ENCODE data around the gene SULT4A1.
"Not testable (repeated sequence)": the region's sequence is repeated elsewhere in the genome, so short reads cannot be mapped to it uniquely, and the experiment has no call there.

Gene SULT4A1

GRCh38 chr22:43862074-43862881 lies at the start of gene SULT4A1:
TSS of gene SULT4A1 (minus strand) at chr22:43862513. CDS start at chr22:43862382, 131 bp downstream.
- H3K4me3 ChIP-seq (ENCODE audit: low read depth, low read length) = peak within 1 kb of the TSS; percentile 60

- H3K4me3 ChIP-seq (ENCODE audit: low read depth, low read length) = no peak overlapping the region
Measured at GRCh38 chr22:43911351-43911750, 49.0 kb upstream of the SULT4A1 start.

GRCh38 chr22:43910178-43910695 lies 47.9 kb upstream of the SULT4A1 start:
- no peak overlapping the region for H3K4me3 ChIP-seq (ENCODE audit: low read depth, low read length)

- no peak overlapping the region for H3K4me3 ChIP-seq (ENCODE audit: low read depth, low read length)
Measured at GRCh38 chr22:43909708-43910107, 47.4 kb upstream of the SULT4A1 start.

GRCh38 chr22:43905681-43906080 lies 43.4 kb upstream of the SULT4A1 start:
- H3K4me3 ChIP-seq (ENCODE audit: low read depth, low read length) = no peak overlapping the region

GRCh38 chr22:43904412-43904811 lies 42.1 kb upstream of the SULT4A1 start:
- not testable (repeated sequence) for H3K4me3 ChIP-seq (ENCODE audit: low read depth, low read length)

- not testable (repeated sequence) for H3K4me3 ChIP-seq (ENCODE audit: low read depth, low read length)
Measured at GRCh38 chr22:43903033-43903432, 40.7 kb upstream of the SULT4A1 start.

- H3K4me3 ChIP-seq (ENCODE audit: low read depth, low read length) = no peak overlapping the region
Measured at GRCh38 chr22:43901976-43902643, 39.8 kb upstream of the SULT4A1 start.

GRCh38 chr22:43900206-43900605 lies 37.9 kb upstream of the SULT4A1 start:
- H3K4me3 ChIP-seq (ENCODE audit: low read depth, low read length) = no peak overlapping the region

GRCh38 chr22:43897751-43898261 lies 35.5 kb upstream of the SULT4A1 start:
- no peak overlapping the region for H3K4me3 ChIP-seq (ENCODE audit: low read depth, low read length)

GRCh38 chr22:43895986-43896645 lies 33.8 kb upstream of the SULT4A1 start:
- no peak overlapping the region for H3K4me3 ChIP-seq (ENCODE audit: low read depth, low read length)

GRCh38 chr22:43894122-43894521 lies 31.8 kb upstream of the SULT4A1 start:
- no peak overlapping the region for H3K4me3 ChIP-seq (ENCODE audit: low read depth, low read length)

GRCh38 chr22:43893266-43893665 lies 31.0 kb upstream of the SULT4A1 start:
- no peak overlapping the region for H3K4me3 ChIP-seq (ENCODE audit: low read depth, low read length)

GRCh38 chr22:43892183-43892894 lies 30.0 kb upstream of the SULT4A1 start:
- H3K4me3 ChIP-seq (ENCODE audit: low read depth, low read length) = peak overlapping the region; percentile 63

GRCh38 chr22:43891360-43892182 lies 29.3 kb upstream of the SULT4A1 start, which contains the start of gene PNPLA5:
TSS of gene PNPLA5 (minus strand) at chr22:43892013. CDS start at chr22:43891880, 133 bp downstream.
- H3K4me3 ChIP-seq (ENCODE audit: low read depth, low read length) = peak within 1 kb of the TSS; percentile 63

- peak overlapping the region; percentile 63 for H3K4me3 ChIP-seq (ENCODE audit: low read depth, low read length)
Measured at GRCh38 chr22:43890901-43891331, 28.6 kb upstream of the SULT4A1 start.

GRCh38 chr22:43889860-43890253 lies 27.5 kb upstream of the SULT4A1 start:
- no peak overlapping the region for H3K4me3 ChIP-seq (ENCODE audit: low read depth, low read length)

- no peak overlapping the region for H3K4me3 ChIP-seq (ENCODE audit: low read depth, low read length)
Measured at GRCh38 chr22:43889201-43889859, 27.0 kb upstream of the SULT4A1 start.

- H3K4me3 ChIP-seq (ENCODE audit: low read depth, low read length) = no peak overlapping the region
Measured at GRCh38 chr22:43888740-43889139, 26.4 kb upstream of the SULT4A1 start.
